ENCODE data around the gene SMG1.

DNA sequence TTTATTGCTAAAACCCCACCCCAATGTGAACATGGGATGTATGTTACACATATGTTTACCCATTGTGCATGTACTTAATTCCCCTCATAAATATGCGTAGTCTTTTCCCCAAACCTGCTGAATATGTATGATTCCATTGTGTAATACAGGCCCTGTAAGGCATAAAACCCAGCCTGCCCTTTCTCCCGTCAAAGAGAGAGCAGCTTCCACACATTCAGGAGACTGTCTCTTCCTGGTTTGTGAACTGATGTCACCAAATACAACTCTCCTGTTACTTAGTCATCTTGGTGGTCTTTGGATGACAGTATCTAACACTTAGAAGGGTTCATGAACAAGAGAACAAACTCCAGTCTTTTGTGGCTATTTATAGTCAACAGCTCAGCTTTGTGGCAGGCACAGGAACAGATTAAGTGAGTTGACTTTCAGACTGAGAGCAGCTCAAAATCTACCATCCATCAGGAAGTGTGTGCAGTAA, 32.9 kb upstream of the SMG1 start:
- TF ChIP-seq, protein P1, sequence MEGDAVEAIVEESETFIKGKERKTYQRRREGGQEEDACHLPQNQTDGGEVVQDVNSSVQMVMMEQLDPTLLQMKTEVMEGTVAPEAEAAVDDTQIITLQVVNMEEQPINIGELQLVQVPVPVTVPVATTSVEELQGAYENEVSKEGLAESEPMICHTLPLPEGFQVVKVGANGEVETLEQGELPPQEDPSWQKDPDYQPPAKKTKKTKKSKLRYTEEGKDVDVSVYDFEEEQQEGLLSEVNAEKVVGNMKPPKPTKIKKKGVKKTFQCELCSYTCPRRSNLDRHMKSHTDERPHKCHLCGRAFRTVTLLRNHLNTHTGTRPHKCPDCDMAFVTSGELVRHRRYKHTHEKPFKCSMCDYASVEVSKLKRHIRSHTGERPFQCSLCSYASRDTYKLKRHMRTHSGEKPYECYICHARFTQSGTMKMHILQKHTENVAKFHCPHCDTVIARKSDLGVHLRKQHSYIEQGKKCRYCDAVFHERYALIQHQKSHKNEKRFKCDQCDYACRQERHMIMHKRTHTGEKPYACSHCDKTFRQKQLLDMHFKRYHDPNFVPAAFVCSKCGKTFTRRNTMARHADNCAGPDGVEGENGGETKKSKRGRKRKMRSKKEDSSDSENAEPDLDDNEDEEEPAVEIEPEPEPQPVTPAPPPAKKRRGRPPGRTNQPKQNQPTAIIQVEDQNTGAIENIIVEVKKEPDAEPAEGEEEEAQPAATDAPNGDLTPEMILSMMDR (IDR thresholded peaks at IDR 0.05 in 8 of 11, conservative IDR thresholded peaks at IDR 0.05 in 3 of 11) = no peak
- TF ChIP-seq POLR2AphosphoS5 (IDR thresholded peaks at IDR 0.05) = no peak

Measured in spleen (tissue), 7 donors.